ENCODE data around the gene PI4KA.

Gene PI4KA

DNA sequence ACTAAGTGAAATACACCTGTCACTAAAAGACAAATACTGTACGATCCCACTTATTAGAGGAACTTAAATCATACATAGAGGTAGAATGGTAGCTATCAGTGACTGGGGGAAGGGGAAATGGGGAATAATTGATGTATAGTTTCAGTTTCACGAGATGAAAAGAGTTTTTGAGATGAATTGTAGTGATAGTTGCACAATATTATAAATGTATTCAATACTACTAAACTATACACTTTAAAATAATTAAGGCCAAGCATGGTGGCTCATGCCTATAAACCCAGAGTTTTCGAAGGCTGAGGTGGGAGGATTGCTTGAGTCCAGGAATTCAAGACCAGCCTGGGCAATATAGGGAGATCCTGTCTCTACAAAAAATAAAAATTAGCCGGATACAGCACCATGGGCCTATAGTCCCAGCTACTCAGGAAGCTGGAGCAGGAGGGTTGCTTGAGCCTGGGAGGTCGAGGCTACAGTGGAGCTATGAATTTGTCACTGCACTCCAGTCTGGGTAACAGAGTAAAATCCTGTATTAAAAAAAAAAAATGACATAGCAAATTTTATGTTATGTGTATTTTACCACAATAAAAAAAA is 44.3 kb downstream of the PI4KA start:
- DNase-seq, result no peak

DNA sequence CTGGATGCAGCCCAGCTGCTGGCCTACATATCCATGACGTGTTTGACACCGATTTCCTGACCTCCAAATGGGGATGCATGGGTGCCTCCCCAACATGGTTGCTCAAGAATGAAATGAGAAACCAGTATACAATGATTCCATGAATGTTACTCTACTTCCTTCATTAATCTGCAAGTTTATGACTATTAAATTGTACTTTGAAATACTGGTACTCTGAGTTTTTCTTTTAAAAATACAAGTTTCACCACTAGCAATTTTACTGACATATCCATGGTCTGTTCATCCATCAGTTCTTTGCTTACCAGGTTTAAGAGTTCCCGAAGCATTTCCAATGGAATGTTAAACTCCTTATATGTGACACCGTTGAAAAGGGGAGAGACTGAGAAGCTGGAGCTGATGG is 45.6 kb downstream of the PI4KA start:
- no peak for DNase-seq

DNA sequence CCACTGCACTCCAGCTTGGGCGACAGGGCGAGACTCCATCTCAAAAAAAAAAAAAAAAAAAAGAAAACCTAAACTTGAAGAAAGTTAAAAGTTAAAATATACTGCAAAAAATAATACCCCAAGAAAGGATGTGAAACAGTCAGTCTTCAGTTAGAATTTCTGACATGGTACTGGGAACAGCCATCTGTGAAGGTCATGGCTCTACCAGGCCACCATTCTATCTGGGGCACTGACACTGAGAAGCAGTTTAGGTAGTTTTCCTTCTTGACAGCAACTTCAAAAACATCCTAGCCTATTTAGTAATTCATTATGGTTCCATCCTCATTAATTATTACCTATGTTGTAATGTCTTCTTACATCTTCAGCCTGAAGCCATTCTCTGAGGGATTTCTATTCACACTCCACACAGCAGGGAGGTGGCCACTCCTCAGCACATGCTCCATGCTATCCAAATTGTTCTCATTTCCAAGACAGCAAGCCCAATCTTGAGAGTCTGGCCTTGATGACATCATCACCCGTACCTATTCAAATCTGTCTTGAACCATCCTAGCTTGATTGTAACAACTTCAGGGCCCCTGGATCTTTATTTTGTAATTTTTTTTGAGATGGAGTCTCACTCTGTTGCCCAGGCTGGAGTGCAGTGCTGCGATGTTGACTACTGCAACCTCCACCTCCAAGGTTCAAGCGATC is 46.5 kb downstream of the PI4KA start:
- DNase-seq, result no peak

DNA sequence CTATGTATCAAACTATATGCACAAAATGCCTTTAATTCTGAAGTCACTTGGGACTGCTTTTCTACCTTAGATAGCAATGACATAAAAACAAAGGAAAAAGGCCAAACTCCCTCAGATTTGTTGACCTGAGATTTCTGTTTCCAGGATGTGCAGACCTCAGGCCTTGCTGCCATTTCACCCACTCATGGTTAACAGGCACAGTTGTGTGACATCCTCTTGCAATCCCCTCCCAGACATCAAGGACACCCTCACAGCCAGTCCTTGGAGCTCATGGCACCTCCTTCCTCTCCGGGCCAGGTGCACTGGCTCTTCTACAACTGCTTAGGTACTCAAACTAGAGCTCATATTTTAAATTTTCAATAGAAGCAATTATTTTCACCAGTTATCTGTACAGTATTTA is 47.4 kb downstream of the PI4KA start:
- no peak for DNase-seq

DNA sequence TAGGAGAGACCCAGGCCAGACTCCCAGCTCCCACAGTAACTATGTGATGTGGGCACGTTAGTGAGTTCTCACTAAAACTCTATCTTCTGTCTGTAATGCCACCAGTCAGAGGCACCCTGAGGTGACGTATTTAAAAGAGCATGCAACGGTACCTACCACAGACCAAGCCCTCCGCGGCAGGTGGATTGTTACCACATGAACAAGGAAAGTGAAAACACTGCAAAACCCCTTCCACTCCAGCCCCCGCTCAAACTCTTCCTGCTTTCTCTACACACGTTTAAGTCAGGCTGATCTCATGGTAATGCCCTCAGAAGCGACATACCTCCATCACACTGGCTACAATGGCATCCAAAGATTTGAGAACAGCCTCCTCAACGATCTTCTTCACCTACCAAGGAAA is 48.0 kb downstream of the PI4KA start:
- peak; percentile 39 for DNase-seq

DNA sequence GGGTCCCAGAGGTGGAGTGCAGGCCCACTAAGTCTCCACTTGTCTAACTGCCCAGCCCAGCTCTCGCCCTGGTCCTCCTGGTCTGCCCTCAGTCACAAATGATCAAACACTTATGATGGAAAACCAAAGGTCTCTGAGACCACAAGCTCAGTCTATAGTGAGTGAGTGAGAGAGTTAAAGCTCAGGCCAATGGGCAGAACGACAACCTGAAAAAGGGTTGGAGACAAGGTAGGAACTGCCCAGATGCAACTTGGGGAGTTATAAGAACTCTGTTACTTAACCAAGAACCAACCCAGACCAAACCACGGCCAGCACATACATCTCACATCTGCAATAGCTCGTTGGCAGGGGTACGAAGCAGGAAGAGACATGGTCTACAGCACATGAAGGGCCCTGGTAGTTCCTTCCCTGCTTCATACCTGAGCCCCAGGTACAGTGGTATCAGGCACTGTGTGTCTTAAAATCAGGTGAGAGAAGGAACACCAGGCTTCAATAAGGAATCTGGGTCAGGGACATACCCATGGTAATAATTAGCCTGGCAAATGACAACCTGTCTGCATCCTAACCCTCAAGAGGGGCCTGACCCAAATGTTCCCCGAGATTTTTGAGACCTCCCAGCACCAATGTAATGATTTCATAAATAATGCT is 48.9 kb downstream of the PI4KA start:
- DNase-seq, result no peak

DNA sequence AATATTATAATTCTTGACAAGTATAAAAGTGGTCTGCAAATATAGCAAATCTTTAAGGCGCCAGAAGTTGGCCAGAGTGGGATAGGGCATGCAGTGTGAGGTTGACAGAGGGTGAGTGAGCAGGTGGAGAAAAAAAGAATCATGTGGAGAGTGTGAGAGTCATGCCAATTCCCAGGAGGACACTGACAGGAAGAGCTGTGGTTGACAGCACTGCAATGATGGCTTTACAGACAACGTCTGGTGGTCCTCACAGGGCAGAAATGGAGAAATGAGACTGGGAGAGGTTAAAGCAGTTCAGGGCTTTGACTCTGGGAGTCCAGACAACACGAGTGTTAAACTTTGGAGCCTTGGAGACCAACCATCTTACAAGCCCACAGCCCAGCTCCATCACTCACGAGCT is 49.8 kb downstream of the PI4KA start:
- DNase-seq, result no peak

DNA sequence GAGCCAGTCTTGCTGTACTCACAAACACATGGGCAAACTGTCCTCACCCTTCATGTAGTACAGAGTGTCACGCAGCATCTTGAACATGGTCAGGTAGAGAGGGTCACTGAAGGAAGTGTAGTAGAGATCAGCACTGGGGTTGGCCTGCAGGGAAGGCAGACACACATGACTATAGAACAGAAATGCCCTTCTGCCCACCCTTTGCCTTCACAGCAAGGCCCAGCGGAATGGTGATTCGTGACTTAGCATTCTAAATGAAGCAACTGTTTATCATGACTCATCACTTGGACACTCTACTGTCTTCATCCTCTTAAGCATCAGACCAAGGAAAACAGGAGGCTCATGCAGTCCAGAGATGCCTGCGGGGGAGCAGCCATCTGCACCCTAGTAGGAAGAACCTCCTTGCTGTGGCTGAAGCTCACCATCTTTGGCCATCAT is 51.3 kb downstream of the PI4KA start:
- no peak for DNase-seq

DNA sequence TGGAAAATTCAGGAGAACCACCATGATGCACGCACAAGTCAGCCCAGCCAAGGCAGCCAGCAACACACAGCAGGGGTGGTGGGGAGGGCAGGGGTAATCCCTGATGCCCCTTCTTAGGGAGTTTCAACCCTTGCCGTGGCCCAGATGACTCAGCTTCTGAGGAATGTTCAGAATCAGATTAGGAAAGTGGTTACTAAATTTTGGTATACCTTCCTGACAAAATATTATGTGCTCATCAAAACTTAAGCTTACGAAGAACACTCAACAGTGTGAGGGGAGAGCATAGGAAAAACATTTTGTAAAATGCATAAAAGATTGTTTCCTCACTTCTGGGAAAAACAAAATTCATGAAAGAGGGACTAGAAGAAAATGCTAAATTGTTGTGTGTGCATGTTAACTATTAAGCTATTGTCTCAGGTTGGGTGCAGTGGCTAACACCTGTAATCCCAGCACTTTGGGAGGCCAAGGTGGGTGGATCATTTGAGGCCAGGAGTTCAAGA is 52.6 kb downstream of the PI4KA start:
- peak; percentile 21 for DNase-seq

DNA sequence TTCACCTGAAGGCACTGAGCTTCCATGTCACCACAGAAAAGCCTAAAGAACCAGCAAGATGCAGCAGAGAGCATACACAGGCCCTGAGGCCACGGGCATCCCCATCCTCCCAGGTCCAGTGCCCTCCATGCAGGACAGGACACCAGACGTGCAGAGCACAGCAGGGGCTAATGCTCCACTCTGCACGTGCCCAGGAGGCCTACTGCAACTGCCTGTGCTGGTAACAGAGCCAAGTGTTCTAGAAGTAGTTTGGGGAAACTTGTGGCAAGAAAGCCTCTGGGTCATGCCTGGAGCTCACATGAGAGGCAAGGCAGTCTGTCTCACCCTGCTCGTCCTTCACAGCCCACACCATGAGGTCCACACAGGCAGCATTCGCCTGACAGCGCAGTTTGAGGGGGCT is 54.0 kb downstream of the PI4KA start:
- no peak for DNase-seq

DNA sequence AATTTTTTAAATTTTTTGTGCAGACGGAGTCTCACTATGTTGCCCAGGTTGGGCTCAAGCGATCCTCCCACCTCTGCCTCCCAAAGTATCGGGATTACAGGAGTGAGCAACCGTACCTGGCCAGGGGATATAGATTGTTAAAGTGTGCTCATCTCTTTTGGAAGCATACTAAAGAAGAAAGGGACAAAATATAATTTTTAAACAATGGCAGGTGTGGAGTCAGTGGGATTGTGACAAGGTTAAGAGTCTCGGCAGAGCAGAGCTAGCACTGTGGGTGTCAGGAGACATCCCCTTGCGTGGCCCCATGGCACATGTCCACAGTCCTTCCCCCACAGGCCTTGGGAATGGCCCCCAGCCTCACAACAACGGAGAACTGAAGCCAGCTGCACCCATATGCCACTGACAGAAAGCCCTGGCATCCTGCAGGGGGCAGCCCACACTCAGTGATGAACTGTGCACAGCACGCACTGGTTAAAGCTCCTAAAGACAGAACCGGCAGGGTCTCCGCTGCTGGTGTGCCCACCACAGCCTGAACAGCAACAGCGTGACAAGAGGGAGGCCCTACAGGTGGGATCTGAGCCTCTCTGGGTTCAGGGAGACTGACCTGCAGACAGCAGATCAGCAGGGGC is 54.8 kb downstream of the PI4KA start:
- peak; percentile 58 for DNase-seq

DNA sequence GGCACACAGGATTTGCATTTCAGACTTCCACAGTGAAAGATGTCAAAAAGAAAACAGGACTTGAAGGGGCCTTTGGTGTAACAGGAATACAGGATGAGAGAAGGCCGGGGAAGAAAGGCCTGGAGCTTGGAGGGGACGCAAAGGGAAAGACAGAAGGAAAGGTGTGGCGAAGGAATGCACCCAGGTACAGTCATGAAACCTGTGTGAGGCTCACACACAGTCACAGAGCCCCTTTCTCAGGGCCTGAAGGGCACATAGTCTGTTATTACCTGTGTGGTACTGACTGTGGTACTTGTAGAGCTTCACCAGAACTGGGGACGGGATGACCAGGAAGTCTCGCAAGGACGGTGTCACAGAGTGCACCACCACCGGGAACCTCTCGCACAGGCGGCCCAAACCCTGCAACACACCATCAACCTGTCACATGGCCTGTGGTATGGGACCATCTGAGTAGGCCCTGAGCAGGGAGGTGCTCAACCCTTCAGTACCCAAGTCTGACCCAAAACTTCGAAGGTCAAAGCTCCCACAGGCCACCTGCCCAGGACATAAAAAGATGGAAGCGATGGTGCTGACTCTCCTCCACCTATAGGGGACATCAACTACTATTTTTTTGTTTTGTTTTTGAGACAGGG is 55.6 kb downstream of the PI4KA start:
- no peak for DNase-seq

DNA sequence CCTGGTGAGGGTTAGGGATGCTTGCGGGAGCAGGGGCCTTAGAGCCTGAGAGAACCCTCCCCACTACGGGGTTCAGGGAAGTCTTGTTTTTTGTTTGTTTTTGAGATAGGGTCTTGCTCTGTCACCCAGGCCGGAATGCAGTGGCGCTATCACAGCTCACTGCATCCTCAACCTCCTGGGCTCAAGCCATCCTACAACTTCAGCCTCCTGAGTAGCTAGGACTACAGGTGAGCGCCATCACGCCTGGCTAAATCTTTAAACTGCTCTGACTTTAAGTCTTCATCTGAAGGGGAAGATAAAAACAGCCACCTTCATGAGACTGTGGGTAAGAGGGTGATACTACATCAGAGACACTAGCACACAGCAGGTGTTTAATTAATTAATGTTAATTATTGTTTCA is 56.2 kb downstream of the PI4KA start:
- no peak for DNase-seq

DNA sequence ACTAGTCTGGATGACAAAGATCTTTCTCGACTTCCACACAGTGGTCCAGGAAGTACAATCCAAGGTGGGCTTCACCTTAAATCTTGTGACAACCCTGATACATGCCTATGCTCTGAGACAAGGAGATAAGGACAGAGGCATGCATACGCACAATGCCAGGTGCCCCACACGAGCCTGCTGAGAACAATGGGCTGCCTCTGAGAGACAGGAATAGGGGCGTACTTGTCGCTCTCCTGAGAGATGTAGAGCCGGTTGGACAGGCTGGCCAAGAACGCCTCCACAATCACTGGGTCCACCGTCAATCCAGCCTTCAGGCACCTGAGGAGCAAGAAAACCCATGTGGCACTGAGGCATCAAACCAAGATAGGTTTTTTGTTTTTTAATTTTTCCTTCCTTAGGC is 59.2 kb downstream of the PI4KA start:
- no peak for DNase-seq

DNA sequence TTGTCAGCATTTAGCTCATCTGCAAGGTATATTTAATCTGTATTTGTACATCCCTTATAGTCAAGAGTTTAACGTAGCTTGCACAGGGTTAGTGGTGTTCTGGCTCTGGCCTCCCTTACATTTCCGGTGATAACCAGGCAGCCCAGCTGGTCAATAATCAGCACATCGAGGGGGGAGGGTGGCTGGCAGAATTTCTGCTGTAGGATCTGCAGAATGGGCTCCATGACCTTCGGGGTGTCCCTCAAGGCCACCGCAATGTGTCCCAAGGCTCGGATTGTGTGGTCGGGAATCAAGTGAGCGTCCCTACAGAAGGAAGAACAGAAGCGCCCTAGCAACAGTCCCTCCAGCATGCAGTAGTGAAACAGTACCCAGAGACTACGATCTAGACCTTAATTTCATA is 59.6 kb downstream of the PI4KA start:
- DNase-seq, result no peak

DNA sequence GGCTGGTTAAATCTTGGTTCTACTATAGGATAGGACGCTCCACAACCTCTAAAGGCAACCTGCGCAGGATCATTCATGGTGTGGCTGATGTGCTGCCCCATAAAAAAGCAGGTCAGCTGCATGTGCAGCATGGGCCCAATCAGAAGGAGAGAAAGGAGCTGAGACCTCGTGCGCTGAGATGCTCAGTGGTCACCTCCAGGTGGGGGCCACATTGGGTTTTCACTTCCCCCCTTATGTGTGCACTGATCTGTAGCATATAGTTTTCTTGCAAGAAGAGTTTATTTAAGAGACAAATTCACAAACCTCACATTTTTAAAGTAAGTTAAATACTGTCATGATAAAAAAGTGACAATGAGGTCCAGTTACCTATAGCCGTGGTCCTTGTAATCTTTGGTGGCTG is 60.4 kb downstream of the PI4KA start:
- no peak for DNase-seq

DNA sequence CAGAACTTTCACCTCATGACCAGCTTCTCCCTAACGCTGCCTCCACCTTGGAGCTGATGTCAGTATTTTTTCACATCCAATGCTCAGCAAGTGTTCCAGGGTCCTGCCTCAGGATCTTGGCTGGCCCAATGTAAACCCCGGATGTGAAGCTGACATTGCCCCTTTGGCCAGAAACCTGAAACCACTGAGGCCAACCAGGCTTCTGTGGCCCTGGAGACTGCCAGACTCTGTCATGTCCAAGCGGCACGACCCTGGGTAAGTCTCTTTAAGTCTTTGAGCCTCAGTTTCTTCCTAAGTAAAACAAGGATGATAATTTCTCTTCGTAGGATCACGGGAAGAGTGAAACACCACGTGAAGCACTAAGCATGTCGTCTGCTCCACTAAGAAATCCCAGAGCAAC is 61.9 kb downstream of the PI4KA start:
- no peak for DNase-seq

DNA sequence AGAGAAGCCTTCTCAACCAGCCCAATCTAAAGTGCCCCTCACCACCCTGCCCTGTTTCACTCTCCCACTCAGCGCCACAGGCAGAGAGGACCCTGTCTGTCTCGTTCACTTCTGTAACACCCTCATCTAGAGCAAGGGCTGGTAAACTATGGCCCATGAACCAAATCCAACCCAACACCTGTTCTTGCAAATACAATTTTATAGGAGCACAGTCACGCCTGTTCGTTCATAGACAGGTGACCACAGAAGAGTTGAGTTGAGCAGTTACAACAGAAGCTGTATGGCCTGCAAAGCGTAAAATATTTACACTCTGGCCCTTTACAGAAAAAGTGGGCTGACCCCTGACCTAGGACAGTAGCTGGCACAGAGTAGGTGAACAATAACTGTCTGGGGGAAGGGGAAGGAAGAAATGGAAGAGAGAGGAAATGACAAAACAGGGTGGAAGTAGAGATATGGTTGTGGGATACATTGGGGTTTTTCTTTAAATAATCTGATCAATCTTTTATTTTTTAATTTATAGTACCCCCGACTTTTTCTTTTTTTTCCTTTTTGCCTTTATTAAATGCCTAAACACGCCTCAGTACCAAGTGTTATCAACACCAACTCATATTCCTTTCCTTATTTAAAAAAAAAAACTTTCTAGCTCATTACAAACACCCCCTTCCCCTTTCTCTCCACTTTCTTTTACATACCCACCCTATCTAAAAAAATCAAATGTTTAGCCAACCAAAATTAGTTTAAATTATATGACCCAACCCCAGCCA is 63.8 kb downstream of the PI4KA start:
- no peak for DNase-seq

DNA sequence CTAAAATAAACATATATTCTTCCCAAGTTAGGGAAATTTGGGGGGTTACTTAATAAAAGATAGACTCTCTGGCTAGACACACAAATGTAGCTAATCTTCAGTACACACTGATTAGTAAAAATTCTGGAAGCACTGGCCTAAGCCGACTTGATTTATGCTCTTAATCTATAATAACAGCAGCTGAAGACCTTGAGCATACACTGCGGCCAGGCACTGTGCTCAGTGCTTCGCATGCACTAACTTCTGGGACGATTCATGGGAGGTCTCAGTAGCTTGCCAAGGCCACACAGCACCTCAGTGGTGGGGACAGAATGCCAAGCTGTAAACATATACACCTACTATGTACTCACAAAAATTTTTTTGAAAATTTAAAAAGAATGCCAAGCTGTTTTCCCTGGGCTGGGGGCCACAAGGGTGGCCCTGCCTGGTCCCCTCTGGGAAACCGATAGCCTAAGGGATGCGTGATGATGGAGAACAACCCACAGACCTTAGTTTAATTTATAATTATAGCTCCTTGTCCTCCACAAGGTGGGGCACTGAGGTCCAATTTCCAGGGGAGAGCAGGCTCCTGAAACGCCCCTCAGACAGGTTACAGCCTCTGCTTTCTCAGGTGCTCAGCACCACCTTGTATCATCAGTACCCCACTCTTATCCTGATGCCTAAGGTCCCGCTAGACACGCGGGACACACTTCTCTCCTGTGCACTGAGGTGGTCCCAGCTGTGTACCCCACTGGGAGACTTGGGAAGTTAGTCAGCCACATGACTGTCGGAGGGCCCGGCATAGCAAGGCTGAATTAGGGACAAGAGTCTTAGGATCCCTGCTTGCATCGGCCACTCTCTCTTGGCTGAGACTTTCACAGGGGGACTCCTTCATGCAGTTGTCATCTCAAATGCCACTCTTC is 64.6 kb downstream of the PI4KA start:
- no peak for DNase-seq

DNA sequence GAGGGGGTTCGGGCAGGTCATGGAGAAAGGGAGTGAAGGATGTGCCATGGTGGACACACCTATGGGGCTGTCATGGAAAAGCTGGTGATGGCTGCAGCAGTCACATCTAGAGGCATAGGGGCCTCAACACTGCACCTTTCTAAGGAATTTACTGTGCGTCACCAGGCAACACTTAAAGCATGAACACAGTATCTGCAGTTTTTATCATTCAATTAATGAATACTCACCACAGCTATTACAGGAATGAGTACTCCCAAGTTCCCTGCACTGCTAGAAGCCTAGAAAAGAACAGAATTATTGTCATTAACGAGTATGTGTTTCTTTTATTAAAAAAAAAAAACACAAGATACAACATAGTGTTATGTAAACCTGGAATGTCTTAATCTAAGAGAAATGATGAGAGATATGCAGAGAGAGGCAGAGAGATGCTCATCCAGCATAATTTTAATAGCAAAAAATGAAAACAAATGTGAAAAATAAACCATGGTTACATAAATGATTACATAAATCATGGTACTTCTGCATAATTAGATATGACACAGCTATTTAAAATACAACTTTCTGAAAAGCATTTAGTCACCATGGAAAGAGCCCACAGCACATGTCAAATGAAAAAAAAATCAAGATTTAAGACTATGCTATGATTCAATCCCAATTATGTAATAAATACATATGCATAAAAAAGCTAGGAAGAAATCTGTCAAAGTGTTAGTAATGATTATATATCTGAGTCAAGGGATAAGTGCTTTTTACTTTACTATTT is 65.5 kb downstream of the PI4KA start:
- DNase-seq, result no peak

Data from activated CD4-positive, alpha-beta T cell treated with anti-CD3 and anti-CD28 coated beads for 48 hours (primary cell).